DOHH2 (cell line): ENCODE data around the gene NEK11.

Source experiments
- CTCF ChIP-seq: fragments of 200-600 bp; sonication (generic); IDR thresholded peaks from one replicate; pipeline ENCODE4 v1.5.1; 2014; ENCODE audit warnings: antibody characterized with exemption, mild to moderate bottlenecking, low read depth, low read length; ENCODE audit not compliant: poor library complexity, severe bottlenecking
- EZH2phosphoT487 ChIP-seq: fragments of 200-600 bp; sonication (generic); IDR thresholded peaks from 2 replicates; pipeline ENCODE4 v1.6.1; 2017; ENCODE audit warnings: borderline replicate concordance, mild to moderate bottlenecking, antibody characterized with exemption, low read length, moderate library complexity, mixed read lengths

- TF ChIP-seq CTCF (peak; percentile 64), EZH2phosphoT487 (no peak)
Observed at GRCh38 chr3:131033480-131034080, 6.9 kb downstream of the NEK11 start.
